ENCODE measurements around the gene AIF1. TPM values are rescaled to one million over a fixed set of nuclear protein-coding genes. Genes with fewer than 3 reads are reported as not detected.

Gene AIF1
- total RNA-seq, result not detected in 2 replicates

GRCh38 chr6:31614684-31615578, at the start of gene AIF1:
TSS of gene AIF1 (plus strand) at chr6:31615234. CDS start at chr6:31615330, 96 bp downstream.
- DNase-seq (ENCODE audit: low read depth), result no peak

GRCh38 chr6:31567531-31568370, 47.3 kb upstream of the AIF1 start:
- no peak for DNase-seq (ENCODE audit: low read depth)

GRCh38 chr6:31568537-31568961, 46.5 kb upstream of the AIF1 start:
- DNase-seq (ENCODE audit: low read depth), result no peak

- no peak for DNase-seq (ENCODE audit: low read depth)
Observed at GRCh38 chr6:31569861-31570536, 45.0 kb upstream of the AIF1 start.

- no peak for DNase-seq (ENCODE audit: low read depth)
Observed at GRCh38 chr6:31572041-31572911, 42.8 kb upstream of the AIF1 start, which contains the start of gene LTA. TSS of gene LTA (plus strand) at chr6:31572289. CDS start at chr6:31572743, 454 bp downstream.

GRCh38 chr6:31573239-31574105, 41.6 kb upstream of the AIF1 start:
- DNase-seq (ENCODE audit: low read depth), result no peak

- DNase-seq (ENCODE audit: low read depth), result no peak
Observed at GRCh38 chr6:31574106-31575061, 40.6 kb upstream of the AIF1 start.

- peak; percentile 28 for DNase-seq (ENCODE audit: low read depth)
Observed at GRCh38 chr6:31575335-31575901, 39.6 kb upstream of the AIF1 start, which contains the start of gene TNF. TSS of gene TNF (plus strand) at chr6:31575565. CDS start at chr6:31575742, 177 bp downstream.

GRCh38 chr6:31575952-31576685, 38.9 kb upstream of the AIF1 start:
- DNase-seq (ENCODE audit: low read depth), result no peak

- no peak for DNase-seq (ENCODE audit: low read depth)
Observed at GRCh38 chr6:31576897-31577578, 38.0 kb upstream of the AIF1 start.

- no peak for DNase-seq (ENCODE audit: low read depth)
Observed at GRCh38 chr6:31577579-31577966, 37.5 kb upstream of the AIF1 start.

- DNase-seq (ENCODE audit: low read depth), result peak; percentile 91
Observed at GRCh38 chr6:31578184-31579118, 36.6 kb upstream of the AIF1 start.

GRCh38 chr6:31579119-31579505, 35.9 kb upstream of the AIF1 start:
- no peak for DNase-seq (ENCODE audit: low read depth)

- DNase-seq (ENCODE audit: low read depth), result no peak
Observed at GRCh38 chr6:31579546-31580437, 35.2 kb upstream of the AIF1 start.

- DNase-seq (ENCODE audit: low read depth), result no peak
Observed at GRCh38 chr6:31580438-31580740, 34.6 kb upstream of the AIF1 start.

Measured in renal cortical epithelial cell (primary cell).